ENCODE results near the gene LLCFC1. TPM values are rescaled to one million over a fixed set of nuclear protein-coding genes. Genes with fewer than 3 reads are reported as not detected.

LLCFC1 gene
- total and polyA plus RNA-seq, 11 donors: not detected

DNA sequence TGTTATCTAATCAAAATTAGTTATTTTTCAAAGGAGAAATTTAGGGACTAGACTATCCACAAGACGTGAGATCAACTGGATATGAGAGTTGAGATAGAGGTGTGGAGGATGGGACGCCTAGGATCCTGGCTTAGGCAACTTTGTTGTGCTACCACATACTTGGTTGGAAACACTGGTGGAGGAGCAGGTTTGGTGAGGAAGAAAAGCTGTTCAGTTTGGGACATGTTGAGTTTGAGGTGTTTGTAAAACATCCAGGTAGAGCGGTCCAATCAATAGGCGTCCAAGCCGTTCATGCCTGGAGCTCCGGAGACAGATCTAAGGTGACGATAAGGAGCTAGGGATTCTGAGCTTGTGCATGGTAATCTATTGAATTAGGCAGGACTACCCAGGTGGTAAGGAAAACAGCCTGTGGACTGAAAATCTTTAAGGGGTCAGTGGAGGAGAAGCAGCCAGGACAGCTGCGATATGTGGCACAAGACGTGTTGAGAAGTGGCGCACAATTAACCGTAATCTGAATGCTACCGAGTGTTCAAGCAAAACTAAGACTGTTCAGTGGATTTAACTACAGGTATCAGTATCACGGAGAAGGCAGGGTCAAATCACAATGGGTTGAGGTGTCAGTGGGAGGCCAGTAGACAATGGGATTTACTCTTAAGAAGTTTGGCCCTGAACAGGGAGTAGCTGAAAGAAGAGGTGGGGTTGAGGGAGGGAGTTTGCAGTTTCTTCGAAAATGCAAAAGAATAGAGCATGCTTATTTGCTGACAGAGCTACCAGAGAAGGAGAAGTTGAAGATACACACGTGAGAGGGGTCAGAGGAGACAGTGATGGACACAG, 37.6 kb upstream of the LLCFC1 start:
- ATAC-seq (no peak), DNase-seq (no peak)
- H3K27ac ChIP-seq: no peak overlapping the region
- H3K4me1 ChIP-seq: no peaks in the 10 kb centered on the region
- no peak overlapping the region for H3K4me3 ChIP-seq
- TF ChIP-seq, protein P1, sequence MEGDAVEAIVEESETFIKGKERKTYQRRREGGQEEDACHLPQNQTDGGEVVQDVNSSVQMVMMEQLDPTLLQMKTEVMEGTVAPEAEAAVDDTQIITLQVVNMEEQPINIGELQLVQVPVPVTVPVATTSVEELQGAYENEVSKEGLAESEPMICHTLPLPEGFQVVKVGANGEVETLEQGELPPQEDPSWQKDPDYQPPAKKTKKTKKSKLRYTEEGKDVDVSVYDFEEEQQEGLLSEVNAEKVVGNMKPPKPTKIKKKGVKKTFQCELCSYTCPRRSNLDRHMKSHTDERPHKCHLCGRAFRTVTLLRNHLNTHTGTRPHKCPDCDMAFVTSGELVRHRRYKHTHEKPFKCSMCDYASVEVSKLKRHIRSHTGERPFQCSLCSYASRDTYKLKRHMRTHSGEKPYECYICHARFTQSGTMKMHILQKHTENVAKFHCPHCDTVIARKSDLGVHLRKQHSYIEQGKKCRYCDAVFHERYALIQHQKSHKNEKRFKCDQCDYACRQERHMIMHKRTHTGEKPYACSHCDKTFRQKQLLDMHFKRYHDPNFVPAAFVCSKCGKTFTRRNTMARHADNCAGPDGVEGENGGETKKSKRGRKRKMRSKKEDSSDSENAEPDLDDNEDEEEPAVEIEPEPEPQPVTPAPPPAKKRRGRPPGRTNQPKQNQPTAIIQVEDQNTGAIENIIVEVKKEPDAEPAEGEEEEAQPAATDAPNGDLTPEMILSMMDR (IDR thresholded peaks at IDR 0.05): no peak
- H3K27me3 ChIP-seq: peaks cover 0 to 15% (median 0%) of the 10 kb centered on the region in 9 donors
- WGBS, 4 donors: 77 to 83% (median 80%) methylated on average over 15 of the region's 15 CpGs
- H3K9me3 ChIP-seq: peaks cover 0 to 7% (median 0%) of the 10 kb centered on the region in 12 donors
- intact Hi-C loops (cut with DNase I): no loop called here
- no peaks in the 10 kb centered on the region for H3K36me3 ChIP-seq

DNA sequence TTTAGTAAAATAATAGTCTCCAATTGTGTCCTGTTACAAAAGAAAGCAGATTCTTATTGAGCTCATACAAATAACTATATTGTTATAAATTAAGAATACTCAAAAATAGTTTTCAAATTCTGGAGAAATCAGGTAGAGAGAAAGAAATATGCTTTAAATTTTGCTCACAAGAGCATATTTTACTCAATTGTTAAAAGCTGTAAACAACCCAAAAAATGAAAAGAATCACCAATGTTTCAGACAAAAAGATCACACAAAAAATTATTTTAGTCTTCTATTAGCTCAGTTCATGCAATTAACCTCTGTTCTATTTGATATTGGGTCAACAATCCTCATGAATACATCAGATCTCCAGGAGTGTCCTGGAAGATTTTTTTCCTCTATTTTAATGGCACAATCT, 35.2 kb upstream of the LLCFC1 start:
- Histone ChIP-seq H3K4me1 (peaks cover 0 to 8% (median 0%) of the 10 kb centered on the region in 12 donors), H3K36me3 (no peaks in the 10 kb centered on the region), H3K9me3 (peaks cover 0 to 7% (median 0%) of the 10 kb centered on the region in 12 donors), H3K4me3 (no peak overlapping the region), H3K27me3 (peaks cover 0 to 5% (median 0%) of the 10 kb centered on the region in 9 donors), H3K27ac (no peak overlapping the region)
- intact Hi-C loops (cut with DNase I): no loop called here
- ATAC-seq: no peak
- no peak for DNase-seq
- no peak for TF ChIP-seq POLR2A (IDR thresholded peaks at IDR 0.05)
- TF ChIP-seq, protein P1 (IDR thresholded peaks at IDR 0.05): no peak

DNA sequence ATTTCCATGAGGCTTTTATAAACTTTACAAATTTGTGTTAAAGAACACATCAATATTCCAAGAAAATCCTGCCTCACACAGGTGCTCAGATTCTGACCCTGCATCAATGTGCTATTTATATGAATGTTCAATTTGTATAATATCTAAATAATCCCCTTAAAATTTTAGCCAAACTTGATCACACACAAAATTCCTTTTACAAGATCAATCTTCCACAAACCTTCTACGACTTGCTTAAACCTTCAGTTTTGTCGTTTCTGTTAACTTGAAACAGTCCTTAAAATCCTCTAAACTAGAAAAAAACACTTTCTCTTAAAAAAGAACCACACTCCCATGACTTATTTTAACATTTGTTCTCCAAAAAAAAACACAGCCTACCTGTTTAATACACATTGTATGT, 33.5 kb upstream of the LLCFC1 start:
- intact Hi-C loops (cut with DNase I): no loop called here
- TF ChIP-seq POLR2A (IDR thresholded peaks at IDR 0.05): no peak
- TF ChIP-seq, protein P1 (IDR thresholded peaks at IDR 0.05): no peak
- H3K36me3 ChIP-seq: no peaks in the 10 kb centered on the region
- WGBS, 4 donors: 71 to 80% (median 76%) methylated on average over 2 of the region's 2 CpGs
- no peaks in the 10 kb centered on the region for H3K27me3 ChIP-seq
- H3K27ac ChIP-seq: no peak overlapping the region
- ATAC-seq: no peak
- H3K4me3 ChIP-seq: no peak overlapping the region
- H3K9me3 ChIP-seq: peaks cover 0 to 7% (median 0%) of the 10 kb centered on the region in 12 donors
- peaks cover 0 to 21% (median 0%) of the 10 kb centered on the region in 12 donors for H3K4me1 ChIP-seq
- DNase-seq: no peak

DNA sequence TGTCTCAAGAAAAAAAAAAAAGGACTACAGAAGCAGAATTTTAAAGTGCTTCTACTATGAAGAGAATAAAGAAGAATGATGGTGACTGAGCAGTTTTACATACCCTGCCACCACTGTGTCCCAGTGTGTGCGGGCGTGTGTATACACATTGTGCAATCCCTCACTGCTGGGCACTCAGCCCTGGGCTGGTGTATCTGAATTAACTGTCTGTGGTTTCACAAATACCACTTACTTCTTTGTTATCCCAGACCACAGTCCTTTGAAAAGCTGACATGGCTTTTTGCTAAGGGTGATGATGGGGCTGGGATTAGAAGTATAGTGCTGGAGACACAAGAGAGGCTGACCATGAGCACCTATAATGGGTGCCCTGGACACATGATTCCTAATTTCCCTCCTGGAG, 32.6 kb upstream of the LLCFC1 start:
- WGBS, 4 donors: 70 to 91% (median 86%) methylated on average over 2 of the region's 2 CpGs
- Histone ChIP-seq H3K4me3 (no peak overlapping the region), H3K36me3 (no peaks in the 10 kb centered on the region), H3K27ac (no peak overlapping the region), H3K9me3 (peaks cover 0 to 7% (median 0%) of the 10 kb centered on the region in 12 donors), H3K27me3 (no peaks in the 10 kb centered on the region), H3K4me1 (peaks cover 0 to 29% (median 0%) of the 10 kb centered on the region in 12 donors)
- DNase-seq: no peak
- TF ChIP-seq POLR2A (IDR thresholded peaks at IDR 0.05): no peak
- TF ChIP-seq, protein P1 (IDR thresholded peaks at IDR 0.05): no peak
- ATAC-seq: no peak
- intact Hi-C loops (cut with DNase I): no loop called here
